Activated naive CD4-positive, alpha-beta T cell treated with Interleukin-2 at 50 U/mL for 16 hours (primary cell): ENCODE results near the gene NAV2.
"Not testable (repeated sequence)": the region's sequence is repeated elsewhere in the genome, so short reads cannot be mapped to it uniquely, and the experiment has no call there.

ENCODE experiments used
- DNase-seq: peaks from one replicate; pipeline ENCODE4 v3.0.0-alpha.2; 2020

The NAV2 gene

GRCh38 chr11:19872512-19873145 is 160.0 kb downstream of the NAV2 start:
- DNase-seq = no peak

DNA sequence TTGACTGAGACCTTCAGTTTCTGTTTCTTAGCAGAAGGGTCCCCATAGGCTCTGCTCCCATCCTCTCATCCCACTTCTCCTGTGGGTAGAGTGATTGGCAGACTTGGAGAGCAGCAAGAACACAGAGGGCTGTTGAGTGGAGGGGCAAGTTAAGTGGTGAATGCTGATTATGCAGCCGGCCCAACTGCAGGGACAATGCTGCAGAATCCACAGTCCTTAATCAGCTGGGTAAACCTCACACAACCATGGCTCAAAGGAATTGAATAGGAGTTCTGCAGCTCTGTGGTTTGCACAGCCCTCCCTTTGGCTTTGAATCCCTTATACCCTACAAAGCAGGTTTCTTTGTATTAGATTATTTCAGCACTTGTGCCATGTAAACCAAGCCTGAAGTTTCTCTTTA is 161.1 kb downstream of the NAV2 start:
- no peak for DNase-seq

GRCh38 chr11:19874266-19874665 is 161.6 kb downstream of the NAV2 start:
- no peak for DNase-seq

GRCh38 chr11:19876750-19877149 is 164.1 kb downstream of the NAV2 start:
- DNase-seq = no peak

DNA sequence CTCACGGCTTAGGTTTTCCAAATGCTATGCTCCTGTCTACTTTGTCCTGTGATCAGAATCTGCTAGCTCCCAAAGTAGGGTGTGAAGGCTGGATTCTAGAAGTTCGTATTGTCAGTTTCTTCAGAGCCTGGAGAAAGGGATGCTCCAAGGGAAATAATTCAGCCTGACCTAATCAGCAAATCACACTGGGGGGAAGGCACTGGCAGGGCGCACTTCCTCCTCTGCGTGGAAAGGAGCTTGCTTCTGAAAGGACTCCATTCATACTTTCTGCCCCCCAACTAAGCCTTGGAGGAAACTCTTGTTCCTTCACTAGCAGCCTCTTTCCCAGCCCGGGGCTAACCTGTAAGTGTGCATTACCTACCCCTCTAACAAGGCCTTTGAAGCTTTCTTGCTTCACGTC is 165.9 kb downstream of the NAV2 start:
- no peak for DNase-seq

DNA sequence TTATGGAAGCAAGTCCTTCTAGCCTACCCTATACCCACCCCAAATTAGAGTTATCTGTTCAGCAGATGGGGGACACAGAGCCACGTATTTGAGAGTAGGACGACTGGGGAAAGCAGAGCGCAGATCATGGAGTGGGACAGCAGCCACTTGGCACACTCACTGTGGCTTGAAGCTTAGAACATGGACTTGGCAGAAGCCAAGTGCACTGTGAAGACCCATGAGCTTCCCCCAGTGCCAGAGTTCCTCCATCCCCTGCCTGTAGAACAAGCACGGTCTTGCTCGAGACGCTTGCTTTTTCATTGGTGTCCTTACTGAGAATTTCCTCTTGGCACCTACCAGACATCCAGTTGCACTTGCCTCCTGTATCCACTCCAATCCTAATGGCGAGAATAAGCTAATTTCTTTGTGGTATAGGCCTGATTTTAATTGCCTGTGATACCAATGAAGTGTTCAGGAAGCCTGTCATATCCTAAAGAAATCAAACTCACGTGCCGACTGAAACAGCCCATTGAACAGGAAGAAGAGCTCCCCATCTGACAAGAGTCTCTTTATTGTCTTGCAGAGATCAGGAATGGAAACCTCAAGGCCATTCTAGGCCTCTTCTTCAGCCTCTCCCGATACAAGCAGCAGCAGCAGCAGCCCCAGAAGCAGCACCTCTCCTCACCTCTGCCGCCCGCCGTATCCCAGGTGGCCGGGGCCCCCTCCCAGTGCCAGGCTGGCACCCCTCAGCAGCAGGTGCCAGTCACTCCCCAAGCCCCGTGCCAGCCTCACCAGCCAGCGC is 166.9 kb downstream of the NAV2 start:
- no peak for DNase-seq

- no peak for DNase-seq
Observed at GRCh38 chr11:19880088-19880345, 167.4 kb downstream of the NAV2 start.

GRCh38 chr11:19881177-19881576 is 168.5 kb downstream of the NAV2 start:
- DNase-seq = no peak

GRCh38 chr11:19882356-19882755 is 169.7 kb downstream of the NAV2 start:
- no peak for DNase-seq

- no peak for DNase-seq
Observed at GRCh38 chr11:19886498-19886897, 173.9 kb downstream of the NAV2 start.

DNA sequence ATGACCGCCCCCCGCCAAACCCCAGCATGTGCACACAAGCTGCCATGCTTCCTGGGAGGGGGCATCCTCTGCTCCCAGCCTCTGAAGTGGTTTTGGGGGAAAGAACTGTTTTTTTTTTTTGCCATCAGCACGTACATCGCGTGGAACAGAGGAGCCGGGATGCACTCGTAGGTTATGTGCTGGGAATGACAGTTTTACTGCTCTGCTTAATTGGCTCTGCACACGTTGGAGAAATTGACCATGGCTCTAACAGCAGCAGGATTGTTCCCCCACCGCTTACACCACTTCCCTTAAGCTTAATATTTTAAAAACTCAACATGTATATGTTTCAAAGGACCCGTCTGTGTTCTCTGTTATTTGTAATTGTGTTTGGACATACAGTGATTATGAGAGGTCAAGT is 175.2 kb downstream of the NAV2 start:
- DNase-seq = no peak

GRCh38 chr11:19889531-19889930 is 176.9 kb downstream of the NAV2 start:
- DNase-seq = no peak

DNA sequence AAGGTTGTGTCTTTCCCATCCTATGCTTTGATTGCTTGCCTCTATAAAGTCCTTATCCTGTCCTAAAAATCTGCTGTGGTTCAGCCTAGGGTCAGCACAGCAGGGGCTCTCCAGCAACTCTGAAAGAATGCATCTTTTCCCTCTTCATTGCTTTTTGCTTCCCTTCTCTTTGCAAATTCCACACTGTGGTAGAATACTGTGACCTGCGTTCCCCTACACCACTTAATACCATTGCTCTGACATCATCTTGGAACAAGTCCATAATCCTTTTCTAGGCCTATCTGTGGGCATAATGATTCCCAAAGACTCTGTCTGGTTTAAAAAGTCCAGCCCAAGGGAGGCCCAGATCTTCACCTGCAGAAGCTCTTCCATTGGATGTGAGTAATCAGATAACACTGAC is 177.7 kb downstream of the NAV2 start:
- no peak for DNase-seq

GRCh38 chr11:19891022-19891421 is 178.4 kb downstream of the NAV2 start:
- DNase-seq = no peak

GRCh38 chr11:19892387-19892786 is 179.8 kb downstream of the NAV2 start:
- no peak for DNase-seq

- DNase-seq = no peak
Observed at GRCh38 chr11:19892876-19893275, 180.2 kb downstream of the NAV2 start.

GRCh38 chr11:19894404-19894803 is 181.8 kb downstream of the NAV2 start:
- DNase-seq = no peak

- not testable (repeated sequence) for DNase-seq
Observed at GRCh38 chr11:19895037-19895436, 182.4 kb downstream of the NAV2 start.

GRCh38 chr11:19895776-19896175 is 183.1 kb downstream of the NAV2 start:
- DNase-seq = no peak

- DNase-seq = peak; percentile 30
Observed at GRCh38 chr11:19903620-19904069, 191.0 kb downstream of the NAV2 start.

GRCh38 chr11:19905280-19905853 is 192.7 kb downstream of the NAV2 start:
- no peak for DNase-seq

GRCh38 chr11:19906126-19906525 is 193.5 kb downstream of the NAV2 start:
- DNase-seq = no peak

DNA sequence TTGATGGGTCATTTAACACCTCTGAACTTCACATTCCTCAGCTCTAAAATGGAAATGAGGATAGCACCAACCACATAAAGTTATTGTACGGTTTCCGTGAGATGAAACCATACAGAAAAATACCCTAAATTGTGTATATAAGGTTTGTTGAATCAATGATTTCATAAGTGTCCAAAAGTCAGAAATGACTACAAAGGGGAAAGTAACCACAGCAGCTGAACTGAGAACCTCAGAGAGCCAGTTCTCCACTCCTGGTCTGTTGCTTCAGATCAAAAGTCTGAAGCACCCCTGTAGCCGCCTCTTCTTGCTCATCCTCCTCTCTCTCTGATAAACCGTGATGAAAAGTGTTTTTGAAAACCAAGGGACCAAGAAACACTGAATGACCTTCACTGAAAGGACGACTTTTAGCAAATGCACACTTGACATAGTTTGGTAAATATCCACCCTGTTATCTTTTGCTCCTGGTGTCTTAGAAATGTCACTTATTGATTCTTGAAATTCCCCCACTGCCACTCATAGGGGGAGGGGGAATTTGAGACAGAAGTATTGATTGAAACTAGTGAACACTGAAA is 194.5 kb downstream of the NAV2 start:
- no peak for DNase-seq

DNA sequence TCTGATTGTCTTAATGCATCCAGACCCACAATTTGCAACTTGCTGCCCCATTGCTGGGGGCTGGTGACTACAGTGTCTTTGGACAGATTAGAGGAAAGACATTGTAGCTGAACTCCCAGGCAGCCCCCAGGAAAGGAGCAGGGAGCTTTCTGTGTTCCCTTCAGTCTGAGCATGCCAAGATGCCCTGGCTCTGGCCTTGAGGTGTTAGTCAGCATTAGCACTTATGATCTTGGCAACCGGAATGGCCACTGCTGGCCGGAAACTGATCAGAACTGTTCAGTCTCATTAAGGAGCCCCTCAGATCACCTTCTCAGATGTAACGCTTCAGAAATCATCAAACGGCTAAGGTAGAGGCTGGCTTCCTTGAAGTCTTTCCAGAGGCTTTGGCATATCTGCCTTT is 195.2 kb downstream of the NAV2 start:
- no peak for DNase-seq
